Measurements from ENCODE around the gene TMEM82. TPM values are rescaled to one million over a fixed set of nuclear protein-coding genes. Genes with fewer than 3 reads are reported as not detected.
A peak's percentile ranks its signal among the peaks of the same experiment; 100 is the strongest.

The TMEM82 gene
- total RNA-seq, 4 donors from 2014 or later: 0.33 TPM; not detected in 3

- ATAC-seq: no peak
- Histone ChIP-seq H3K27ac (peak overlapping the region; percentile 86 to 96 (median 94)), H3K27me3 (no peaks in the 10 kb centered on the region), H3K4me3 (peak overlapping the region in 2 of 4 donors; percentile 20 to 47), H3K9me3 (no peaks in the 10 kb centered on the region), H3K36me3 (peaks cover 0 to 24% of the 10 kb centered on the region in 2 donors), H3K4me1 (peaks cover 45 to 50% of the 10 kb centered on the region in 2 donors)
- in situ Hi-C loops (cut with MboI; ENCODE audit: low sequenced_read_pairs in 4 of 4): loop anchor here in 2 of 4 donors (10.0 to 25.0 kb wide), 2 partner anchors 143 to 150 kb away; partner anchors contain the start of gene AGMAT (in 1 of the 2)
- no peak for TF ChIP-seq CTCF (IDR thresholded peaks at IDR 0.05 in 4 of 5, conservative IDR thresholded peaks at IDR 0.05 in 1 of 5)
- no peak for TF ChIP-seq POLR2A (IDR thresholded peaks at IDR 0.05)
- intact Hi-C loops (cut with DNase I; ENCODE audit: low total_unique reads): loop anchor here (5.0 kb wide), 2 partner anchors 140 to 160 kb away; no protein-coding TSS in a partner anchor
- peak in 1 of 2 donors; percentile 31 for DNase-seq
These were observed 4.7 kb upstream of the TMEM82 start for GRCh38 chr1:15737324-15738319.

- TF ChIP-seq CTCF (IDR thresholded peaks at IDR 0.05 in 4 of 5, conservative IDR thresholded peaks at IDR 0.05 in 1 of 5) (no peak), POLR2A (IDR thresholded peaks at IDR 0.05) (no peak)
- Histone ChIP-seq H3K9me3 (no peaks in the 10 kb centered on the region), H3K27me3 (no peaks in the 10 kb centered on the region), H3K36me3 (peaks cover 0 to 14% of the 10 kb centered on the region in 2 donors), H3K4me1 (peaks cover 45 to 50% of the 10 kb centered on the region in 2 donors), H3K4me3 (no peak overlapping the region), H3K27ac (peak overlapping the region; percentile 86 to 96 (median 94))
- ATAC-seq: no peak
- intact Hi-C loops (cut with DNase I; ENCODE audit: low total_unique reads): loop anchor here (5.0 kb wide), 2 partner anchors 141 to 161 kb away; no protein-coding TSS in a partner anchor
- peak in 1 of 2 donors; percentile 64 for DNase-seq
- in situ Hi-C loops (cut with MboI; ENCODE audit: low sequenced_read_pairs in 4 of 4): loop anchor here in 2 of 4 donors (10.0 to 25.0 kb wide), 2 partner anchors 144 to 151 kb away; partner anchors contain the start of gene AGMAT (in 1 of the 2)
These were observed 3.7 kb upstream of the TMEM82 start for GRCh38 chr1:15738416-15739113.

- in situ Hi-C loops (cut with MboI; ENCODE audit: low sequenced_read_pairs in 4 of 4): loop anchor here in 2 of 4 donors (10.0 to 25.0 kb wide), 2 partner anchors 144 to 152 kb away; partner anchors contain the start of gene AGMAT (in 1 of the 2)
- H3K4me1 ChIP-seq: peaks cover 45 to 50% of the 10 kb centered on the region in 2 donors
- peaks cover 0 to 8% of the 10 kb centered on the region in 2 donors for H3K36me3 ChIP-seq
- DNase-seq (peak in 1 of 2 donors; percentile 20), ATAC-seq (no peak)
- TF ChIP-seq CTCF (IDR thresholded peaks at IDR 0.05 in 4 of 5, conservative IDR thresholded peaks at IDR 0.05 in 1 of 5) (no peak), POLR2A (IDR thresholded peaks at IDR 0.05) (no peak)
- intact Hi-C loops (cut with DNase I; ENCODE audit: low total_unique reads): loop anchor here (5.0 kb wide), 2 partner anchors 142 to 162 kb away; no protein-coding TSS in a partner anchor
- H3K9me3 ChIP-seq: no peaks in the 10 kb centered on the region
- no peaks in the 10 kb centered on the region for H3K27me3 ChIP-seq
- peak overlapping the region; percentile 86 to 96 (median 94) for H3K27ac ChIP-seq
- no peak overlapping the region for H3K4me3 ChIP-seq
These were observed 3.0 kb upstream of the TMEM82 start for GRCh38 chr1:15739259-15739658.

GRCh38 chr1:15739745-15740144, 2.6 kb upstream of the TMEM82 start:
- ATAC-seq (no peak), DNase-seq (peak in 1 of 2 donors; percentile 30)
- Histone ChIP-seq H3K4me1 (peaks cover 45 to 50% of the 10 kb centered on the region in 2 donors), H3K4me3 (no peak overlapping the region), H3K36me3 (peaks cover 0 to 3% of the 10 kb centered on the region in 2 donors), H3K9me3 (no peaks in the 10 kb centered on the region), H3K27me3 (no peaks in the 10 kb centered on the region), H3K27ac (peak overlapping the region; percentile 86 to 96 (median 94))
- intact Hi-C loops (cut with DNase I; ENCODE audit: low total_unique reads): loop anchor here (2.0 to 5.0 kb wide), 4 partner anchors 83 to 213 kb away; partner anchors contain the start of gene DNAJC16
- TF ChIP-seq POLR2A (IDR thresholded peaks at IDR 0.05) (no peak), CTCF (IDR thresholded peaks at IDR 0.05 in 4 of 5, conservative IDR thresholded peaks at IDR 0.05 in 1 of 5) (peak in 1 of 5 experiments; percentile 22)
- in situ Hi-C loops (cut with MboI; ENCODE audit: low sequenced_read_pairs in 4 of 4): loop anchor here in 2 of 4 donors (10.0 to 25.0 kb wide), 2 partner anchors 145 to 152 kb away; partner anchors contain the start of gene AGMAT (in 1 of the 2)
